Measurements from ENCODE around the gene NAT8L. TPM values are rescaled to one million over a fixed set of nuclear protein-coding genes. Genes with fewer than 3 reads are reported as not detected.

Gene NAT8L
- total RNA-seq, 2 experiments from 2014 or later: 0.07 TPM; not detected in 1

GRCh38 chr4:2077537-2078460 lies 18.7 kb downstream of the NAT8L start:
- H3K27me3 Mint-ChIP-seq: no peaks in the 10 kb centered on the region
- CTCF ChIA-PET: interaction anchor here (0.6 kb wide), 1 partner anchor 63 kb away, joined by 3 read pairs; no protein-coding TSS in a partner anchor

GRCh38 chr4:2078584-2078983 lies 19.5 kb downstream of the NAT8L start:
- ChIA-PET POLR2A (no interaction called here), CTCF (interaction anchor here (0.6 kb wide), 1 partner anchor 62 kb away, joined by 3 read pairs; no protein-coding TSS in a partner anchor)
- Mint-ChIP-seq H3K4me3 (no peak overlapping the region), H3K27ac (no peak overlapping the region), H3K9me3 (no peaks in the 10 kb centered on the region), H3K27me3 (no peaks in the 10 kb centered on the region), H3K36me3 (ENCODE audit: low read depth) (no peaks in the 10 kb centered on the region), H3K4me1 (no peaks in the 10 kb centered on the region)
- no peak for DNase-seq

More at GRCh38 chr4:2077537-2078460, 18.7 kb downstream of the NAT8L start:
- no peak for DNase-seq
- H3K4me1 Mint-ChIP-seq: no peaks in the 10 kb centered on the region
- POLR2A ChIA-PET: no interaction called here
- no peaks in the 10 kb centered on the region for H3K36me3 Mint-ChIP-seq (ENCODE audit: low read depth)
- H3K4me3 Mint-ChIP-seq: no peak overlapping the region
- no peaks in the 10 kb centered on the region for H3K9me3 Mint-ChIP-seq
- H3K27ac Mint-ChIP-seq: no peak overlapping the region

DNA sequence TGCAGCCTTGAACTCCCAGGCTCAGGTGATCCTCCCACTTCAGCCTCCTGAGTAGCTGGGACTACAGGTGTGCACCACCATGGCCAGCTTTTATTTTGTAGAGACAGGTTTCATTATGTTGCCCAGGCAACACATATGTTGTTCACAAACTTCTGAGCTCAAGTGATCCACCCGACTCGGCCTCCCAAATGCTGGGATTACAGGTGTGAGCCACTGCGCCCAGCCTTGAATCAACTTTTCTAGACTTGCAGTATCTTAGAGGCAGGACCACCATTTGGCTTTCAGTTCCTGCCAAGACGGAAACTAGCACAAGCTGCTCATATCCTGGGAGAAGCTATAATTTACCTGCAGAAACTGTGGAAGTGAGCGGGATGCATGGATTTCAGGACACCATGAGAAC lies 19.9 kb downstream of the NAT8L start:
- H3K4me3 Mint-ChIP-seq: no peak overlapping the region
- no peaks in the 10 kb centered on the region for H3K9me3 Mint-ChIP-seq
- DNase-seq: no peak
- ChIA-PET POLR2A (no interaction called here), CTCF (interaction anchor here (0.6 kb wide), 1 partner anchor 61 kb away, joined by 3 read pairs; no protein-coding TSS in a partner anchor)
- H3K36me3 Mint-ChIP-seq (ENCODE audit: low read depth): no peaks in the 10 kb centered on the region
- no peaks in the 10 kb centered on the region for H3K27me3 Mint-ChIP-seq
- no peaks in the 10 kb centered on the region for H3K4me1 Mint-ChIP-seq
- no peak overlapping the region for H3K27ac Mint-ChIP-seq

- no peaks in the 10 kb centered on the region for H3K9me3 Mint-ChIP-seq
- no peaks in the 10 kb centered on the region for H3K4me1 Mint-ChIP-seq
- no peak overlapping the region for H3K4me3 Mint-ChIP-seq
- ChIA-PET POLR2A (no interaction called here), CTCF (interaction anchor here (1.4 kb wide), 1 partner anchor 14 kb away, joined by 5 read pairs; no protein-coding TSS in a partner anchor)
- H3K27me3 Mint-ChIP-seq: no peaks in the 10 kb centered on the region
- no peak overlapping the region for H3K27ac Mint-ChIP-seq
- DNase-seq: no peak
- H3K36me3 Mint-ChIP-seq (ENCODE audit: low read depth): no peaks in the 10 kb centered on the region
These were observed 20.8 kb downstream of the NAT8L start for GRCh38 chr4:2079926-2080325.

DNA sequence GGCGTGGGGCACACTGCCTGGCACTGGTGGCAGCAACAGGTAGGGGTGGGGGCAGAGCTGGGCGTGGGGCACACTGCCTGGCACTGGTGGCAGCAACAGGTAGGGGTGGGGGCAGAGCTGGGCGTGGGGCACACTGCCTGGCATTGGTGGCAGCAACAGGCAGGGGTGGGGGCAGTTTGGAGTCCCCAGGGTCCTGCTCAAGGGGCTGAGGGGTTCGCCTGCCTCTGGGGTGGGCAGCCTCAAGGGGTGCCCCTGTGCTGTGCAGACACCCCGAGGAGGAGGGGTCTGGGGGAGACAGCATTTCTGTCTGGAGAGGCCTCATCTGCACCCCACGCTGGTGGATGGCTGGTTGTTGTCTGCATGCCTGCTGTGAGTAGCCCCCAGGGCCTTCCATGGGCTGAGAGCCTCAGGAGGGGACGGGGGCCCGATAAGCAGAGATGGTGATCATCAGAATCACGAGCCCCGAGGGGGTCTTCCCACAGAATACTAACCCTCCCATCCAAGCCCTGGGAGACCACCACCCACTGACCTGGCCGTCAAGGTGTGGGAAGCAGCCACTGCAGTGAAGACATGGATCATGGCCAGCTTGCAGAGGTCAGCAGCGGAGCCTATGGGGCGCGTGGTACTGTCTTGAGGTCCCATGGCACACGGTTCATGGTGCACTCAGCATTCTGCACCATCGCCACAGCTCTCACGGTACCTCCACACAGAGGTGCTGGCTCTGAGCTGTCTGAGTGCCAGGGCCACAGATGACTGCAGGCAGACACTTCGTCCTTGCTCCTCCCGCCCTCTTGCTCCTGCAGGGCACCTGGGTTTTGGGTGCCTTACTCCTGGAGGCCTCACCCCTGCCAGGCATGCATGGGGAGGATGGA lies 21.5 kb downstream of the NAT8L start:
- H3K27me3 Mint-ChIP-seq: no peaks in the 10 kb centered on the region
- ChIA-PET CTCF (interaction anchor here (0.6 to 1.4 kb wide), 2 partner anchors 13 to 87 kb away, joined by 3 to 5 read pairs; no protein-coding TSS in a partner anchor), POLR2A (no interaction called here)
- H3K4me1 Mint-ChIP-seq: no peaks in the 10 kb centered on the region
- no peak for DNase-seq
- no peak overlapping the region for H3K4me3 Mint-ChIP-seq
- no peaks in the 10 kb centered on the region for H3K9me3 Mint-ChIP-seq
- no peak overlapping the region for H3K27ac Mint-ChIP-seq
- no peaks in the 10 kb centered on the region for H3K36me3 Mint-ChIP-seq (ENCODE audit: low read depth)

DNA sequence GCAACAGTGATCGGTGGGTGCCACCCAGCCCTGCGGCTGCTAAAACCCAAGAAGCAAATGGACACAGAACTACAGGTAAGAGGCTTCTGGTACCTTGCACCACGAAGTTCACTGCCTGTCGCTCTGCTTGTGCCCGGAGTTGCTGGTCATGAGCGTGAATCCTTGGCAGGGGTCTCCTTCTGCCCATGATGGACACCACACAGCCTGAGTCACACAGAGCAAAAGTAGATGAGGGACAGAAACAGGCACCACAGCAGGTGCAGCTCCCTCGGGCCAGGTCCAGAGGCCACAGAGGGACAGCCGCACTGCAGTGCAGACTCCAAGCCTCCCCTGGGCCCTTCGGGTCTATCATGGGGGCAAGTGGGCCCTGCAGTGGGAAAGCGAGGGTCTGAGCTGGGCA lies 22.4 kb downstream of the NAT8L start:
- Mint-ChIP-seq H3K27me3 (no peaks in the 10 kb centered on the region), H3K9me3 (no peaks in the 10 kb centered on the region), H3K36me3 (ENCODE audit: low read depth) (no peaks in the 10 kb centered on the region), H3K27ac (no peak overlapping the region), H3K4me1 (no peaks in the 10 kb centered on the region), H3K4me3 (no peak overlapping the region)
- POLR2A ChIA-PET: no interaction called here
- CTCF ChIA-PET: interaction anchor here (0.6 kb wide), 2 partner anchors 88 to 433 kb away, joined by 3 read pairs; no protein-coding TSS in a partner anchor
- no peak for DNase-seq

DNA sequence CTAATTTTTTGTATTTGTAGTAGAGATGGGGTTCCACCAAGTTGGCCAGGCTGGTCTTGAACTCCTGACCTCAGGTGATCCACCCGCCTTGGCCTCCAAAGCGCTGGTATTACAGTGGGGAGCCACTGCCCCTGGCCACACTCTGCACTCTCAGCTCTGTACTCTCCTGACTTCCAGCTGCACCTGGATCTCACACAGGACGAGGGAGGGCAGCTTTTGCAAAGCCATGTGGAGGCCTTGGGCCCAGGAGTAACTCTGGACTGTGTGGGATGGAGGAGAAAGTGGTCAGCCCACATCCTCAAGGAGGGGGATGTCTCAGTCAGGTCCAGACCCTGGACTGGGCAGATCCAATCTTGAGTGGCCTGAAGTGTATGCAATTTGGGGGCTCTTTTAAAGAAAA lies 23.0 kb downstream of the NAT8L start:
- no peaks in the 10 kb centered on the region for H3K4me1 Mint-ChIP-seq
- H3K27me3 Mint-ChIP-seq: no peaks in the 10 kb centered on the region
- POLR2A ChIA-PET: no interaction called here
- CTCF ChIA-PET: interaction anchor here (0.6 kb wide), 2 partner anchors 51 to 434 kb away, joined by 3 read pairs; no protein-coding TSS in a partner anchor
- no peak overlapping the region for H3K27ac Mint-ChIP-seq
- H3K4me3 Mint-ChIP-seq: no peak overlapping the region
- DNase-seq: no peak
- H3K9me3 Mint-ChIP-seq: no peaks in the 10 kb centered on the region
- no peaks in the 10 kb centered on the region for H3K36me3 Mint-ChIP-seq (ENCODE audit: low read depth)

GRCh38 chr4:2082627-2083026 lies 23.5 kb downstream of the NAT8L start:
- H3K36me3 Mint-ChIP-seq (ENCODE audit: low read depth): no peaks in the 10 kb centered on the region
- H3K27me3 Mint-ChIP-seq: no peaks in the 10 kb centered on the region
- no peak for DNase-seq
- no peaks in the 10 kb centered on the region for H3K9me3 Mint-ChIP-seq
- no peaks in the 10 kb centered on the region for H3K4me1 Mint-ChIP-seq
- ChIA-PET POLR2A (no interaction called here), CTCF (interaction anchor here (0.6 kb wide), 1 partner anchor 51 kb away, joined by 3 read pairs; no protein-coding TSS in a partner anchor)
- H3K27ac Mint-ChIP-seq: no peak overlapping the region
- no peak overlapping the region for H3K4me3 Mint-ChIP-seq

GRCh38 chr4:2083116-2083825 lies 24.1 kb downstream of the NAT8L start:
- Mint-ChIP-seq H3K4me1 (no peaks in the 10 kb centered on the region), H3K9me3 (no peaks in the 10 kb centered on the region), H3K27me3 (no peaks in the 10 kb centered on the region), H3K36me3 (ENCODE audit: low read depth) (no peaks in the 10 kb centered on the region), H3K27ac (no peak overlapping the region), H3K4me3 (no peak overlapping the region)
- ChIA-PET POLR2A (no interaction called here), CTCF (no interaction called here)
- DNase-seq: no peak

GRCh38 chr4:2083826-2084160 lies 24.7 kb downstream of the NAT8L start:
- Mint-ChIP-seq H3K27ac (no peak overlapping the region), H3K9me3 (no peaks in the 10 kb centered on the region), H3K4me3 (no peak overlapping the region), H3K36me3 (ENCODE audit: low read depth) (no peaks in the 10 kb centered on the region), H3K4me1 (no peaks in the 10 kb centered on the region), H3K27me3 (no peaks in the 10 kb centered on the region)
- DNase-seq: no peak
- ChIA-PET POLR2A (no interaction called here), CTCF (no interaction called here)

GRCh38 chr4:2084316-2084715 lies 25.2 kb downstream of the NAT8L start:
- Mint-ChIP-seq H3K27me3 (peaks cover 3% of the 10 kb centered on the region), H3K9me3 (no peaks in the 10 kb centered on the region), H3K27ac (no peak overlapping the region), H3K36me3 (ENCODE audit: low read depth) (no peaks in the 10 kb centered on the region), H3K4me3 (no peak overlapping the region), H3K4me1 (no peaks in the 10 kb centered on the region)
- CTCF ChIA-PET: no interaction called here
- POLR2A ChIA-PET: no interaction called here
- no peak for DNase-seq

DNA sequence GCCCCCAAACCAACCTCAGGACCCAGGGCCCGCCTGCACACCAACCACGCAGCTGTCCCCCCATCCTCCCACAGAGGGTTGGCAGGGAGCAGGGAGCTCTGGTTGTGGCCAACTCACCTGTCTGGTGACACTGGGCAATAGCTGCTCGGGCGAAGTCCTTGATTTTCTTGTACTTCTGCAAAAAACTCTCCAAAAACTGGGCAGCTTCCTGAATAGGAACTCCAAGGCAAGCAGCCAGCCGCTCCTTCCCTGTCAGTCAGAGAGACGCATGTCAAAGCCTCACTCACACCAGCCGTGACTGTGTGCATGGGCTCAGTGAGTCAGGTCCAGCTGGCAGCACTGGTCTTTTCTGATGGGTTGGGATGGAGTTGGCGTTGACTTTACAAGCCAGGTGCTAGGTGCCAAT lies 26.4 kb downstream of the NAT8L start:
- no peaks in the 10 kb centered on the region for H3K9me3 Mint-ChIP-seq
- H3K36me3 Mint-ChIP-seq (ENCODE audit: low read depth): no peaks in the 10 kb centered on the region
- H3K27me3 Mint-ChIP-seq: peaks cover 3% of the 10 kb centered on the region
- POLR2A ChIA-PET: no interaction called here
- no peak overlapping the region for H3K27ac Mint-ChIP-seq
- no peaks in the 10 kb centered on the region for H3K4me1 Mint-ChIP-seq
- no peak overlapping the region for H3K4me3 Mint-ChIP-seq
- DNase-seq: no peak
- CTCF ChIA-PET: interaction anchor here (0.8 kb wide), 1 partner anchor 35 kb away, joined by 3 read pairs; no protein-coding TSS in a partner anchor
